ENCODE data around the gene RPS21.

GRCh38 chr20:62387219-62387913, 463 bp downstream of the RPS21 start:
- TF ChIP-seq EZH2 (IDR thresholded peaks at IDR 0.05; ENCODE audit: borderline replicate concordance, low read depth, low read length, severe bottlenecking) = no peak
- no peak for TF ChIP-seq CTCF (IDR thresholded peaks at IDR 0.05; ENCODE audit: borderline replicate concordance, extremely low read depth, low read length, poor library complexity, severe bottlenecking)
